OCI-LY7 (cell line): ENCODE results near the gene SEMA6B. TPM values are rescaled to one million over a fixed set of nuclear protein-coding genes. Genes with fewer than 3 reads are reported as not detected.

ENCODE experiments used
- BruUV-seq: library from RNA; stranded (reverse); fragments of 400-500 nt; replicated peaks from 2 replicates; lab custom pipeline; 2021; lab: Mats Ljungman, UMichigan
- CTCF ChIA-PET: fragments of 300-600 bp; sonication (Branson Sonifier 250); formaldehyde crosslinking; loops from one replicate; lab custom pipeline; 2022; ENCODE audit warnings: antibody characterized with exemption; ENCODE audit not compliant: unreplicated experiment; lab: Charles Lee
- POLR2A ChIA-PET: fragments of 300-600 bp; sonication (Branson Sonifier 250); formaldehyde crosslinking; loops from one replicate; lab custom pipeline; 2022; ENCODE audit warnings: antibody characterized with exemption; lab: Charles Lee
- DNase-seq: peaks from one replicate; pipeline ENCODE4 v3.0.0-alpha.2; 2015; ENCODE audit warnings: low spot score
- H2AFZ ChIP-seq: fragments of 200-600 bp; sonication (generic), shearing (Covaris generic); 2 replicates; pipeline ENCODE4 v1.6.1; 2014; ENCODE audit warnings: mild to moderate bottlenecking, antibody characterized with exemption, low read length, moderate library complexity
- H3K27ac ChIP-seq: fragments of 200-600 bp; sonication (generic); 2 replicates; pipeline ENCODE4 v1.5.1; 2014; ENCODE audit warnings: mixed run types, low read depth, mild to moderate bottlenecking, moderate library complexity, low read length, inconsistent platforms; ENCODE audit not compliant: poor library complexity, severe bottlenecking
- H3K36me3 ChIP-seq: fragments of 200-600 bp; sonication (generic); 2 replicates; pipeline ENCODE4 v1.6.1; 2014; ENCODE audit warnings: mild to moderate bottlenecking, antibody characterized with exemption, low read length, moderate library complexity, mixed read lengths; ENCODE audit not compliant: insufficient read depth
- H3K4me1 ChIP-seq: fragments of 200-600 bp; sonication (generic); 2 replicates; pipeline ENCODE4 v1.5.1; 2014; ENCODE audit warnings: mild to moderate bottlenecking, low read length; ENCODE audit not compliant: insufficient read depth, poor library complexity, severe bottlenecking
- H3K4me2 ChIP-seq: fragments of 200-600 bp; sonication (generic); 2 replicates; pipeline ENCODE4 v1.6.1; 2014; ENCODE audit warnings: mild to moderate bottlenecking, low read length
- H3K4me3 ChIP-seq: fragments of 200-600 bp; sonication (generic); 2 replicates; pipeline ENCODE4 v1.5.1; 2014; ENCODE audit warnings: mild to moderate bottlenecking, low read depth, low read length; ENCODE audit not compliant: poor library complexity, severe bottlenecking
- H3K79me2 ChIP-seq: fragments of 200-600 bp; sonication (generic); 2 replicates; pipeline ENCODE4 v1.6.1; 2016; ENCODE audit warnings: low read depth, mild to moderate bottlenecking, low read length, moderate library complexity, mixed read lengths; ENCODE audit not compliant: insufficient read depth
- H3K9me2 ChIP-seq: fragments of 200-600 bp; sonication (generic); 2 replicates; pipeline ENCODE4 v1.6.1; 2016; ENCODE audit warnings: mild to moderate bottlenecking, low read length, mixed read lengths; ENCODE audit not compliant: insufficient read depth
- H3K9me3 ChIP-seq: fragments of 200-600 bp; sonication (generic); 2 replicates; pipeline ENCODE4 v1.6.1; 2014; ENCODE audit warnings: mild to moderate bottlenecking, mixed run types, low read length, mixed read lengths
- H4K20me1 ChIP-seq: fragments of 200-600 bp; sonication (generic); 2 replicates; pipeline ENCODE4 v1.6.1; 2014; ENCODE audit warnings: mild to moderate bottlenecking, antibody characterized with exemption, low read length, moderate library complexity, mixed read lengths; ENCODE audit not compliant: insufficient read depth
- EZH2phosphoT487 ChIP-seq: fragments of 200-600 bp; sonication (generic); IDR thresholded peaks from 2 replicates; pipeline ENCODE4 v1.6.1; 2018; ENCODE audit warnings: low read depth, borderline replicate concordance, mild to moderate bottlenecking, mixed run types, antibody characterized with exemption, low read length, moderate library complexity, mixed read lengths
- intact Hi-C: fragments of 100-400 bp; cut with micrococcal nuclease; formaldehyde crosslinking; loops from one replicate; pipeline ENCODE4 v1.10.0; 2022; ENCODE audit not compliant: unreplicated experiment
- total RNA-seq, 2 experiments: library from RNA; depleted of rRNA in 1 of 2; stranded (reverse); fragments of >200 nt in 1 of 2; shearing (Covaris generic) in 1 of 2; gene quantifications; 2 replicates each; pipeline ENCODE4 v1.2.3, GENCODE V29; 2014 to 2022
- TF ChIP-seq, protein P1 (sequence below): fragments of 200-600 bp; sonication (generic); conservative IDR thresholded peaks from 2 replicates; pipeline ENCODE4 v1.5.1; 2014; ENCODE audit warnings: mild to moderate bottlenecking, antibody characterized with exemption, low read length, moderate library complexity, mixed read lengths

The SEMA6B gene
- total RNA-seq, 2 experiments from 2014 or later: not detected

GRCh38 chr19:4523306-4524110 is 36.0 kb downstream of the SEMA6B start:
- Histone ChIP-seq H3K4me2 (no peak overlapping the region), H3K79me2 (no peaks in the 10 kb centered on the region), H3K36me3 (no peaks in the 10 kb centered on the region), H2AFZ (no peak overlapping the region), H3K9me2 (no peaks in the 10 kb centered on the region), H3K27ac (no peak overlapping the region), H3K4me1 (no peaks in the 10 kb centered on the region), H3K4me3 (no peak overlapping the region), H4K20me1 (no peaks in the 10 kb centered on the region), H3K9me3 (no peaks in the 10 kb centered on the region)
- no TSS peak for BruUV-seq
- peak; percentile 33 for DNase-seq
- CTCF ChIA-PET: interaction anchor here (1.6 kb wide), 1 partner anchor 12 kb away, joined by 4 read pairs; the partner anchor contains the start of gene PLIN5
- intact Hi-C loops: no loop called here
- no peak for TF ChIP-seq EZH2phosphoT487
- TF ChIP-seq, protein P1, sequence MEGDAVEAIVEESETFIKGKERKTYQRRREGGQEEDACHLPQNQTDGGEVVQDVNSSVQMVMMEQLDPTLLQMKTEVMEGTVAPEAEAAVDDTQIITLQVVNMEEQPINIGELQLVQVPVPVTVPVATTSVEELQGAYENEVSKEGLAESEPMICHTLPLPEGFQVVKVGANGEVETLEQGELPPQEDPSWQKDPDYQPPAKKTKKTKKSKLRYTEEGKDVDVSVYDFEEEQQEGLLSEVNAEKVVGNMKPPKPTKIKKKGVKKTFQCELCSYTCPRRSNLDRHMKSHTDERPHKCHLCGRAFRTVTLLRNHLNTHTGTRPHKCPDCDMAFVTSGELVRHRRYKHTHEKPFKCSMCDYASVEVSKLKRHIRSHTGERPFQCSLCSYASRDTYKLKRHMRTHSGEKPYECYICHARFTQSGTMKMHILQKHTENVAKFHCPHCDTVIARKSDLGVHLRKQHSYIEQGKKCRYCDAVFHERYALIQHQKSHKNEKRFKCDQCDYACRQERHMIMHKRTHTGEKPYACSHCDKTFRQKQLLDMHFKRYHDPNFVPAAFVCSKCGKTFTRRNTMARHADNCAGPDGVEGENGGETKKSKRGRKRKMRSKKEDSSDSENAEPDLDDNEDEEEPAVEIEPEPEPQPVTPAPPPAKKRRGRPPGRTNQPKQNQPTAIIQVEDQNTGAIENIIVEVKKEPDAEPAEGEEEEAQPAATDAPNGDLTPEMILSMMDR: peak; percentile 76
- POLR2A ChIA-PET: interaction anchor here (0.8 kb wide), 1 partner anchor 11 kb away, joined by 3 read pairs; the partner anchor contains the start of gene PLIN5

DNA sequence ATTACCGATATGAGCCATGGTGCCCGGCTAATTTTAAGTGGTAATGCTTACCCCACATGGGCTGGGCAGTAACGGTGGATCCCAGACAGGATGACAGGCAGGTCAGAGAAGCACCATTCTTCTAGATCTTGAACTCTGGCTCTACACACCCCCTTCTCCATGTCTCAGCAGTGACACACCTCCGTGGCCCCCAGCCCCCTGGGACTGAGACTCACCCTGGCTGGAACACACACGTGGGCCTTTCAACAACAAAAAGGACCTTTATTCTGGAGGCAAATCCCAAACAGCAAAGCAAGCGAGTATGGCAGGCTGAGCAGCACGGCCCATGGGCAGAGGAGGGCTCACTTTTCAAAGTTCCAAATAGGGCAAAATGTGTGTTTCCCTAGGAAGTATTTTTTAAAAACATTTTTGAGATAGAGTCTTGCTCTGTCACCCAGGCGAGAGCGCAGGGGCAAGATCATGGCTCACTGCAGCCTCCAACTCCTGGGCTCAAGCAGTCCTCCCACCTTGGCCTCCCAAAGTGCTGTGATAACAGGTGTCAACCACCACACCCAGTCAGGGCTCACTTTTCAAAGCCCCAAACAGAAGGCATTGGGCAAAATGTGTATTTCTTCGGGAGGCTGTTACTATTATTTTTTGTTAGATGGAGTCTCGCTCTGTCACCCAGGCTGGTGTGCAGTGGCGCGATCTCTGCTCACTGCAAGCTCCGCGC is 37.0 kb downstream of the SEMA6B start:
- no peak for TF ChIP-seq EZH2phosphoT487
- TF ChIP-seq, protein P1: no peak
- Histone ChIP-seq H3K9me2 (no peaks in the 10 kb centered on the region), H2AFZ (no peak overlapping the region), H3K4me1 (no peaks in the 10 kb centered on the region), H3K4me2 (no peak overlapping the region), H3K4me3 (no peak overlapping the region), H3K9me3 (no peaks in the 10 kb centered on the region), H3K36me3 (no peaks in the 10 kb centered on the region), H4K20me1 (no peaks in the 10 kb centered on the region), H3K79me2 (no peaks in the 10 kb centered on the region), H3K27ac (no peak overlapping the region)
- POLR2A ChIA-PET: interaction anchor here (0.6 kb wide), 1 partner anchor 105 kb away, joined by 3 read pairs; no protein-coding TSS in a partner anchor
- intact Hi-C loops: no loop called here
- CTCF ChIA-PET: interaction anchor here (1.6 kb wide), 1 partner anchor 13 kb away, joined by 4 read pairs; the partner anchor contains the start of gene PLIN5
- no TSS peak for BruUV-seq
- DNase-seq: no peak
